ENCODE results near the gene ALDH16A1.

ALDH16A1 gene

GRCh38 chr19:49453013-49453756 is at the start of gene ALDH16A1:
Gene ALDH16A1, plus strand, starts transcription at chr19:49453225. Its CDS starts 107 bp downstream, at chr19:49453332.
- DNase-seq (ENCODE audit: low read depth in 2 of 2), result peak; percentile 97

- DNase-seq (ENCODE audit: low read depth in 2 of 2), result no peak
Observed at GRCh38 chr19:49403404-49404187, 49.4 kb upstream of the ALDH16A1 start.

DNA sequence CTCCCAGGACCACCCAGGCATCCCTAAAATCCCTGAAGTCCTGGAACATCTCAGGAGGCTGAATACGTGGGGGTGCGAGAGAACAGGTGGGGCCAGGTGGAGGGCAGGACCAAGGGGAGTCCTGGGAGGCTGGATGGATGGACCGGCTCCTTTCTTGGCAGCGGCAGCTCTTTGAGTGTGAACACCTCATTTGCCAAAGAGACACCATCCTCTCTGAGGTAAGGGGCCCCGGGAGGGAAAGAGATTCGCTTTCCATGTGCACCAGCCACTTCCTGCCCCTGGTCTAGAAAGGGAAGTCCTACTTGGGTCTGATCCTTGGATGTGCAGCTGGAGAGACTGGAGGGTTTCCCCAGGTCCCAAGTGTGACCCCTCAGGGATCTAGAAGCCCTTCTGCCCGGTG is 45.9 kb upstream of the ALDH16A1 start:
- DNase-seq (ENCODE audit: low read depth in 2 of 2), result no peak

DNA sequence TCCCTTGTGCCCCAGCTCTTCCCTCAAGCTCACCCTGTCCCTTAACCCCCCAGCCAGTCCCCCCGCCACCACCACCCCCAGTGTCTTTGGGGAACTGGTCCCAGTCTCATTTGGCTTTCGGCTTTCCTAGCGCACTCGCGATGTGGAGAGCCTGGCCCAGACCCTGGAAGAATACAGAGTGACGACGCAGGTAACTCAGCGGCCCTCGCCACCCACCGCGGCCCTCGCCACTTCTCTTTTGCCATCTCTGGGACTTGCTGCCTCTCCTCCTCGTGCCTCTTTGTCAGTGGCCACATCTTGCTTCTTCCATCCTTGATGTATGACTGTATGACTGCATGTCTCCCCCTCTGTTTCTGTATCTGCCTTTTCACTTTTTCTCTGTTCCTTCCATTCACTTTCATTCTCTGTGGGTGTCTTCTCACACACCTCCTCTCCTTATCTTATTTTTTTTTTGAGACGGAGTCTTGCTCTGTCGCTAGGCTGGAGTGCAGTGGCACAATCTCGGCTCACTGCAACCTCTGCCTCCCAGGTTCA is 45.5 kb upstream of the ALDH16A1 start:
- no peak for DNase-seq (ENCODE audit: low read depth in 2 of 2)

- DNase-seq (ENCODE audit: low read depth in 2 of 2), result no peak
Observed at GRCh38 chr19:49408816-49409440, 44.1 kb upstream of the ALDH16A1 start.

DNA sequence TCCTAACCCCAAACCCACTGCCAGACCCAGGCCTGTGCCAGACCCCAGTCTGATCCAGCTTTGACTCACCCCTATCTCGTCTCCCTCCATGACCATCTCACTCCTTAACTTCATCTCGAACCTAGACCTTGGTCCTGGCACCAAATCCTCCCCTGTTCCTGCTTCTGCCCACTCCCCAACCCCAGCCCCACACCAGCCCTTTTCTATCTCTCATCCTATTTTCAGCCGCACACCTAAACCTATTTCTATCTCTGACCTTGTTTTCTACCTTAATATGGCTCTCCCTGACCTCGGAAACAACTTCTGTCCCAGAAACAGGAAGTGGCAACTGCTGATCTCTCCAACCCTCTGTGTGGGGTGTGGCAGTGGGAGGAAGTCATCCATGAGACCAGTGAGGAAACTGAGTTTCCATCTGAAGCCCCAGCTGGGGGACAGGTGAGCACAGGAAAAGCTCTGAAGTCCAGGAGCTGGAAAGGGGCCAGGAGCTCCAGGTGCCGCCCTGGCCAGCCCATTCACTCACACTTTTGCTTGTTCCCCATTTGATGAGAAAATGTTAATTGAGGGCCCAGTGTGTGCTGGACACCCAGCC is 43.5 kb upstream of the ALDH16A1 start:
- no peak for DNase-seq (ENCODE audit: low read depth in 2 of 2)

DNA sequence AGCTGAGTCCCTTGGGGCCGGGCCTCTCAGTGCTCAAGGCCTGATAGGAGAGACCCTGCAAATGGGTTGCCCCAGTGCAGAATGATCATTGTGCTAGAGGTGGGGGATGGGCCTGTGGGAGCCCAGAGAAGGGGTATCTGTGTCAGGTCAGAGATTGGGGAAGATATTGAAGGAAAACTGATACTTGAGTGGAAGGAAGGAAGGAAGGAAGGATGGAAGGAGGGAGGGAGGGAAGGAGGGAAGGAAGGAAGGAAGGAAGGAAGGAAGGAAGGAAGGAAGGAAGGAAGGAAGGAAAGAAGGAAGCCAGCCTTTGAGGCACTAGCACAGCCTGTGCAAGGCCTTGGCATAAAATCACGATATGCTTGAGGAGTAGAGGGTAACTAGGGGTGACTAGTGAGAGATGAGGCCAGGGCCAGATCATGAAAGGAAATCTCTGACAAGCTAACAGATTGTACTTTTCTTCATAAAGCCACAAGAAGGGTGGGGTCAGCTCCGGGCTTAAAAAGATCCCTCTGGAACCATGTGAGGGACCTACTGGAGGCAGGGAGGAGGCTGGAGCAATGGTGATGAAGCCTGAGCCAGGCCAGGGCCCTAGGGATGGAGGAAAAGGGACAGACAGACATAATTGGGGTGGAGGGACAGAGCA is 41.2 kb upstream of the ALDH16A1 start:
- DNase-seq (ENCODE audit: low read depth in 2 of 2), result no peak

- no peak for DNase-seq (ENCODE audit: low read depth in 2 of 2)
Observed at GRCh38 chr19:49413348-49413747, 39.7 kb upstream of the ALDH16A1 start.

GRCh38 chr19:49414256-49414655 is 38.8 kb upstream of the ALDH16A1 start:
- DNase-seq (ENCODE audit: low read depth in 2 of 2), result no peak

- no peak for DNase-seq (ENCODE audit: low read depth in 2 of 2)
Observed at GRCh38 chr19:49415102-49415809, 37.8 kb upstream of the ALDH16A1 start.

DNA sequence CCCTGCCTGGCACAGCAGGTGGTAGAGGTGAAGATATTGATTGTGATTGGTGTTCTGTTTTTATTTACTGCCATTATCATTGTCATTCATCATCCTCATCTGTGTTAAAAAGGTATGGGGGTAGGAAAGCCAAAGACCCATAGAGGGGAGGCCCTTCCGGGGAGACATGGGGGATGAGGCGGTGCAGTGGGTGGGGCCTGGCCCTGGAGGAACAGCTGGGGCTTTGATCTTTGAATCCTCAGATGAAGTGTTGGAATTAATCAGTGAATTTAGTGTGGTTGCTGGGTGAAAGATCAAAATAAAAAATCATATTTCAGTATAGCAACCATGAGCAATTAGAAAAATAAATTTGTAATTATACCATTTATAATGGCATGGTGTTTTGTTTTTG is 37.2 kb upstream of the ALDH16A1 start:
- no peak for DNase-seq (ENCODE audit: low read depth in 2 of 2)

- DNase-seq (ENCODE audit: low read depth in 2 of 2), result no peak
Observed at GRCh38 chr19:49417088-49417487, 35.9 kb upstream of the ALDH16A1 start.

DNA sequence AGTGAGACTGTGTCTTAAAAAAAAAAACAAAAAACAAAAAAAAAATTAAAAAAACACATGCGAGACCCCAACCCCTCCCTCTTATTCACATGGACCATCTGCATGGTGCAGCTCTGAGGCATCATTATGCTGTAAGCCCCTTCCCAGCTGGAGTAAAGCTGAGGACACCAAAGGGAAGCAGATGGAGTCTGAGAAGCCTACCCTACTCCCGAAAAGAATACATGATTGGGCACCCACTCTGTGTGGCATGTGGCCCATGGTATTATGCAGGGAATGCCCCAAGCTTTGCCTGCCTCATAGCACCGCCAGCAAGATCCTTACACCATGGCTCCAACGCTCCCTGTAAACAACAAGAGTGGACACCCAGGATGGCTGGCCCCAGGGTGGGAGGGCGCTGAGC is 34.5 kb upstream of the ALDH16A1 start:
- no peak for DNase-seq (ENCODE audit: low read depth in 2 of 2)

- DNase-seq (ENCODE audit: low read depth in 2 of 2), result no peak
Observed at GRCh38 chr19:49419173-49419572, 33.9 kb upstream of the ALDH16A1 start.

DNA sequence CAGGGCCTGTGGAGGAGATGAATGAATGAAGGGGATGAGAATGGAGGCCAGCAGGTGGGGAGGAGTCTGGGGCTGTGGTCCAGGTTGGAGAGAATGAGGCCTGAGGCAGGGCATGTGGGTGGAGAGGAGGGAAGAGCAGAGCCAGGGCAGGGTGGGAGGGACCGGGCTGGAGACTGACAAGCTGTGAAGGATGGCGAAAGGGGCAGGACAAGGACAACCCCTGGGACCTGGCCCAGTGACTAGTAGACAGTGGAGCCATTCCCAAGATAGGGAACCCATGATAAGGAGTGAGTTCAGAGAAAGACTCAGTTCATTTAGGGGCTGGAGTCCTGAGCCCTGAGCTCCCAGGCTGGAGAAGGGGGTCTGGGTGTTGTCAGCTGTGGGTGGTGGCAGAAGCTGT is 32.8 kb upstream of the ALDH16A1 start:
- DNase-seq (ENCODE audit: low read depth in 2 of 2), result no peak

- DNase-seq (ENCODE audit: low read depth in 2 of 2), result peak in 1 of 2 donors; percentile 37
Observed at GRCh38 chr19:49421039-49421877, 31.8 kb upstream of the ALDH16A1 start.

GRCh38 chr19:49421878-49422202 is 31.2 kb upstream of the ALDH16A1 start:
- DNase-seq (ENCODE audit: low read depth in 2 of 2), result no peak

DNA sequence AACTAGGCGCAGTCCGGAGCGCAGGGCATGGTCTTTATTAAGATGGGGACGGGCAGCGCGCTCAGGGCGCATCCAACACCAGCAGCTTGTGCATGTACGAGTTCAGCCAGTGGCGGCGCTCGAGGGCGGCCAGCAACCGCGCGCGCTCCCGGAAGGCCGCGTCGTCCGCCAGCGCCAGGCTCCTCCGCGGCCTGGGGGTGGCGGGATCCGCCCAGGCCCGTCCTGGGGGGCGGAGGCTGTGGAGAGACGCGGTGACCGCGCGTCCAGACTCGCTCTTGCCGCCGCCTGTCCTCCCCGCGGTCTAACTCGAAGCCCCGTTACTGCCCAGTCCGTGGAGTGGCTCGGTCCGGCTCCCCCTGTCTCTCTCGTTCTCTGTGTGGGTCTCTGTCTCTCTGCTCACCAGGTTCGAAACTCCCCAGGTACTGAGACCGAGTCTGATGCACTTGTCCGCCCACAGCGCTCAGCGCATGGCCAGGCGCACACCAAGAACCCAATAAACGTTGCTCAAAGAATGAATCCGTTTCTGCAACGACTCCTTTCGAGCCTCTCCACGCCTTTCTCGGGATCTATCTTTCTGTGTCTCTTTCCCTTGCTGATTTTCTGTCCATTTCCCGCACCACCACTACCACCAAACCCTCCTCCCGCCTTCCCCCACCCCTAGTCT is 30.5 kb upstream of the ALDH16A1 start:
- no peak for DNase-seq (ENCODE audit: low read depth in 2 of 2)

Data from stimulated activated CD8-positive, alpha-beta memory T cell treated with anti-CD3 and anti-CD28 coated beads, Interleukin-15, amount 100 ng/mL, for 48 hours (primary cell).